Prostate gland (tissue), 2 donors: ENCODE results near the gene FAM241B.

Source experiments
- CTCF ChIP-seq, 4 experiments: fragments of 200-600 bp in 2 of 4; fragments of 450-650 bp in 2 of 4; sonication (generic) in 2 of 4; IDR thresholded peaks; 1 replicate in 3 of 4; 2 replicates in 1 of 4; pipeline ENCODE4 v1.5.1; 2016 to 2019; ENCODE audit warnings: antibody characterized with exemption in 4 of 4, mild to moderate bottlenecking in 2 of 4, moderate library complexity in 2 of 4
- POLR2AphosphoS5 ChIP-seq: sonication (generic); formaldehyde crosslinking; IDR thresholded peaks from one replicate; pipeline ENCODE4 v1.6.1; 2017; ENCODE audit warnings: antibody characterized with exemption

GRCh38 chr10:69630651-69631400 lies 779 bp downstream of the FAM241B start:
- TF ChIP-seq POLR2AphosphoS5 (no peak), CTCF (IDR thresholded peaks at IDR 0.05) (no peak)
